Neural crest cell (in vitro differentiated cells): ENCODE results near the gene FAM78A. TPM values are rescaled to one million over a fixed set of nuclear protein-coding genes. Genes with fewer than 3 reads are reported as not detected.
"Not testable (repeated sequence)": the region's sequence is repeated elsewhere in the genome, so short reads cannot be mapped to it uniquely, and the experiment has no call there.

Experiments
- DNase-seq: peaks from one replicate; pipeline ENCODE4 v3.0.0; 2021; ENCODE audit warnings: low read depth, mixed read lengths, low spot score
- H3K27ac Mint-ChIP-seq: one replicate; pipeline ENCODE4 v1.8.0; 2021; ENCODE audit warnings: mild to moderate bottlenecking, mixed read lengths; ENCODE audit not compliant: unreplicated experiment
- H3K27me3 Mint-ChIP-seq: 2 replicates; pipeline ENCODE4 v1.8.0; 2021; ENCODE audit warnings: low read depth, mild to moderate bottlenecking, mixed read lengths
- H3K36me3 Mint-ChIP-seq: 2 replicates; pipeline ENCODE4 v1.8.0; 2021; ENCODE audit warnings: low read depth, mild to moderate bottlenecking, mixed read lengths
- H3K4me1 Mint-ChIP-seq: 2 replicates; pipeline ENCODE4 v1.8.0; 2021; ENCODE audit warnings: mixed read lengths
- H3K4me3 Mint-ChIP-seq: one replicate; pipeline ENCODE4 v1.8.0; 2021; ENCODE audit warnings: mild to moderate bottlenecking, mixed read lengths
- H3K9me3 Mint-ChIP-seq: 2 replicates; pipeline ENCODE4 v1.8.0; 2021; ENCODE audit warnings: mixed read lengths
- total RNA-seq: library from RNA; stranded (reverse); gene quantifications from 2 replicates; pipeline ENCODE4 v1.2.1, GENCODE V29; 2021
- TF ChIP-seq, protein P1 (sequence below): fragments of 200-600 bp; sonication (generic); conservative IDR thresholded peaks from 2 replicates; pipeline ENCODE4 v1.5.0; 2021; ENCODE audit warnings: antibody characterized with exemption, mild to moderate bottlenecking

The FAM78A gene
- total RNA-seq, 1 donor from 2014 or later: 3.8 TPM

DNA sequence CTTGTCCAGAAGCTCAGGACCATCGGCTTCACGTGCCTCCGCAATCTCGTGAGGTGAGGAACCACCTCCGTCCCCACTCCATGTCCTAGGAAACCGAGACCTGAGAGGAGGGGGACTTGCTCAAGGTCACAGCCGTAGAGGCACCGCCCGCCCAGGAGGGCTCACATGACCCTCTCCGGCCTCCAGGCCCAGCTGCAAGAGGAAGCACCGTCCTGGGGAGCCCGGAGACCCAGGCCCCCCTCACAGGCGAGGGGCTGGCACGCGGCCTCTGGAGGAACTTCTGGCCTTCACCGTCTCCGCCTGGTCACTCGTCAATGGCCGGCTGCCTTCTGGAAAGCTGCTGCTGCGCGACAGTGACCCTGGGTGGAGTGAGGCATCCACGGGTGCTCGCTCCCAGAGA lies 24.2 kb downstream of the FAM78A start:
- Mint-ChIP-seq H3K9me3 (no peaks in the 10 kb centered on the region), H3K36me3 (no peaks in the 10 kb centered on the region), H3K4me3 (no peak overlapping the region), H3K4me1 (peaks cover 12% of the 10 kb centered on the region), H3K27ac (no peak overlapping the region), H3K27me3 (no peaks in the 10 kb centered on the region)
- TF ChIP-seq, protein P1, sequence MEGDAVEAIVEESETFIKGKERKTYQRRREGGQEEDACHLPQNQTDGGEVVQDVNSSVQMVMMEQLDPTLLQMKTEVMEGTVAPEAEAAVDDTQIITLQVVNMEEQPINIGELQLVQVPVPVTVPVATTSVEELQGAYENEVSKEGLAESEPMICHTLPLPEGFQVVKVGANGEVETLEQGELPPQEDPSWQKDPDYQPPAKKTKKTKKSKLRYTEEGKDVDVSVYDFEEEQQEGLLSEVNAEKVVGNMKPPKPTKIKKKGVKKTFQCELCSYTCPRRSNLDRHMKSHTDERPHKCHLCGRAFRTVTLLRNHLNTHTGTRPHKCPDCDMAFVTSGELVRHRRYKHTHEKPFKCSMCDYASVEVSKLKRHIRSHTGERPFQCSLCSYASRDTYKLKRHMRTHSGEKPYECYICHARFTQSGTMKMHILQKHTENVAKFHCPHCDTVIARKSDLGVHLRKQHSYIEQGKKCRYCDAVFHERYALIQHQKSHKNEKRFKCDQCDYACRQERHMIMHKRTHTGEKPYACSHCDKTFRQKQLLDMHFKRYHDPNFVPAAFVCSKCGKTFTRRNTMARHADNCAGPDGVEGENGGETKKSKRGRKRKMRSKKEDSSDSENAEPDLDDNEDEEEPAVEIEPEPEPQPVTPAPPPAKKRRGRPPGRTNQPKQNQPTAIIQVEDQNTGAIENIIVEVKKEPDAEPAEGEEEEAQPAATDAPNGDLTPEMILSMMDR: no peak
- DNase-seq: no peak

DNA sequence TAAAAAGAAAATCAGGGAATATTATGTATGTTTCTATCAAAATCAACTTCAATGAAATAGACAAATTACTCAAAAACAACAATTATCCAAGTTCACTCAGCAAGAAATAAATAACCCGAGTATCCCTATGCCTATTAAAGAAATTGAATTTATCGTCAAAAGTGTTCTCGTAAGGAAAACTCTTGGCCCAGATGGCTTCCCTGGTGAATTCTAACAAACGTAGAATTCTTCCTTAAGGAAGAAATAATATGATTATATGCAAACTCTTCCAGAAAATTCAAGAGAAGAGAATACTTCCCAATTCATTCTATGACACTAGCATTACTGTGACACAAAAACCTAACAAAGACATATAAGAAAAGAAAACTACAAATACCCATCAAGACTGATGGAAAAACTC lies 29.7 kb downstream of the FAM78A start:
- Mint-ChIP-seq H3K36me3 (peaks cover 6% of the 10 kb centered on the region), H3K9me3 (peaks cover 4% of the 10 kb centered on the region), H3K27ac (no peak overlapping the region), H3K27me3 (no peaks in the 10 kb centered on the region), H3K4me3 (no peak overlapping the region), H3K4me1 (no peaks in the 10 kb centered on the region)
- DNase-seq: no peak
- TF ChIP-seq, protein P1: no peak

DNA sequence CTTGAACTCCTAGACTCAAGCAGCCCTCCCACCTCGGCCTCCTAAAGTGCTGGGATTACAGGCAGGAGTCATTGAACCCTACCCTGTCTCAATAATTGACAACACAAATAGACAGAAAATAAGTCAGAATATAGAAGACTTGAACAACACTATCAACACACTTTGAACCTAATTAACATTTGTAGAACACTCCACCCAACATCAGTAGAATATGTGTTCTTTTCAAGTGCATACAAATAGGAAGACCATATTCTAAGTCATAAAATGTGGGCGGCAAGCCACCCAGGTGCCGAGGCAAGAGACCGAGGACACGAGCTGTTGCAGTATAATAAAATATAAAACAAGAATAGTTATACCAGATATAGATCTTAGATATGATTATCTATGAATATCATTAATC lies 32.0 kb downstream of the FAM78A start:
- H3K9me3 Mint-ChIP-seq, H3K27me3 Mint-ChIP-seq, H3K4me1 Mint-ChIP-seq, H3K27ac Mint-ChIP-seq, H3K4me3 Mint-ChIP-seq, DNase-seq, H3K36me3 Mint-ChIP-seq: not testable (repeated sequence)

GRCh38 chr9:131240047-131240921 lies 36.0 kb downstream of the FAM78A start:
- Mint-ChIP-seq H3K4me1 (peaks cover 25% of the 10 kb centered on the region), H3K27ac (no peak overlapping the region), H3K27me3 (no peaks in the 10 kb centered on the region), H3K36me3 (peaks cover 6% of the 10 kb centered on the region), H3K4me3 (no peak overlapping the region), H3K9me3 (peaks cover 4% of the 10 kb centered on the region)
- DNase-seq: no peak
- TF ChIP-seq, protein P1: no peak

DNA sequence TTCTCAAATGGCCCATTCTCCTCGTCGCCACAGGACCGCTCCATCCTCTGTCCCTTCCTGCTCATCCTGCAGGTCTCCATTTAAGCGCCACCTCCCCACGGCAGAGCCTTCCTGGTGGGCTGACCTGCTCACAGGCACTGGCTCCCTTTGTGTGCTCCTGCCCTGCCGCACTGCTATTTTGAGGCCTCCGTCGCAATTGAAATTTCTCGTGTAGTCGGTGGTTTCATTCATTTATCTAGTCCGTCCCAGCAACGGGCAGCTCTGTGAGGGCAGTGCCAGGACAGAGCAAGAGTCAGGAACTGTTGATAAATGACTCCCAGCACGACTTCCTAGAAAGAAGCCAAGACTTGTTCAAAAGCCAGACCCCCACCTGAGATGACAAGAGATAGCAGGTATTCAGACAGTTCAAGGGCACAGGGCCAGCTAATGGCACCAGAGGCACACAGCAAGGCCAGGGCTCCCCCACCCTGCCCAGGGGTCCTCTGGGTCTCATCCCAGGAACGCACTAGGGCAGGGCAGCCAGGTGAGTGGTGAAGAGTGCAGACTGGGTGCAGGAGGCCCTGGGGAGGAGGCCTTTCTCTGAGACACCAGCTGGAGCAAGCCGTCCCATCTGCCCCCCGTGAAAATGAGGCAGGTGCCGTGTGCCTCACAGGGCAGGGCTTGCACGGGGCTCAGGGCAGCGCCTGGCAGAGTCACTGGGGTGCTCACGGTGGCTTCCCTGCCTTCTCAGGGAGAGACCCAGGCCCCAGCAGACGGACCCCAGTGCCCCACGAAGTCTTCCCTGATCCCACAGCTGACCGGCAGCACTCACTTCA lies 36.9 kb downstream of the FAM78A start:
- H3K4me3 Mint-ChIP-seq: no peak overlapping the region
- H3K4me1 Mint-ChIP-seq: peaks cover 25% of the 10 kb centered on the region
- H3K36me3 Mint-ChIP-seq: peaks cover 6% of the 10 kb centered on the region
- TF ChIP-seq, protein P1: no peak
- H3K27ac Mint-ChIP-seq: peak overlapping the region; percentile 79
- no peaks in the 10 kb centered on the region for H3K27me3 Mint-ChIP-seq
- H3K9me3 Mint-ChIP-seq: peaks cover 4% of the 10 kb centered on the region
- no peak for DNase-seq
